ENCODE measurements around the gene CCDC112.
A peak's percentile ranks its signal among the peaks of the same experiment; 100 is the strongest.
"Not testable (repeated sequence)": the region's sequence is repeated elsewhere in the genome, so short reads cannot be mapped to it uniquely, and the experiment has no call there.

The CCDC112 gene, protein sequence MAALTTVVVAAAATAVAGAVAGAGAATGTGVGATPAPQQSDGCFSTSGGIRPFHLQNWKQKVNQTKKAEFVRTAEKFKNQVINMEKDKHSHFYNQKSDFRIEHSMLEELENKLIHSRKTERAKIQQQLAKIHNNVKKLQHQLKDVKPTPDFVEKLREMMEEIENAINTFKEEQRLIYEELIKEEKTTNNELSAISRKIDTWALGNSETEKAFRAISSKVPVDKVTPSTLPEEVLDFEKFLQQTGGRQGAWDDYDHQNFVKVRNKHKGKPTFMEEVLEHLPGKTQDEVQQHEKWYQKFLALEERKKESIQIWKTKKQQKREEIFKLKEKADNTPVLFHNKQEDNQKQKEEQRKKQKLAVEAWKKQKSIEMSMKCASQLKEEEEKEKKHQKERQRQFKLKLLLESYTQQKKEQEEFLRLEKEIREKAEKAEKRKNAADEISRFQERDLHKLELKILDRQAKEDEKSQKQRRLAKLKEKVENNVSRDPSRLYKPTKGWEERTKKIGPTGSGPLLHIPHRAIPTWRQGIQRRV

DNA sequence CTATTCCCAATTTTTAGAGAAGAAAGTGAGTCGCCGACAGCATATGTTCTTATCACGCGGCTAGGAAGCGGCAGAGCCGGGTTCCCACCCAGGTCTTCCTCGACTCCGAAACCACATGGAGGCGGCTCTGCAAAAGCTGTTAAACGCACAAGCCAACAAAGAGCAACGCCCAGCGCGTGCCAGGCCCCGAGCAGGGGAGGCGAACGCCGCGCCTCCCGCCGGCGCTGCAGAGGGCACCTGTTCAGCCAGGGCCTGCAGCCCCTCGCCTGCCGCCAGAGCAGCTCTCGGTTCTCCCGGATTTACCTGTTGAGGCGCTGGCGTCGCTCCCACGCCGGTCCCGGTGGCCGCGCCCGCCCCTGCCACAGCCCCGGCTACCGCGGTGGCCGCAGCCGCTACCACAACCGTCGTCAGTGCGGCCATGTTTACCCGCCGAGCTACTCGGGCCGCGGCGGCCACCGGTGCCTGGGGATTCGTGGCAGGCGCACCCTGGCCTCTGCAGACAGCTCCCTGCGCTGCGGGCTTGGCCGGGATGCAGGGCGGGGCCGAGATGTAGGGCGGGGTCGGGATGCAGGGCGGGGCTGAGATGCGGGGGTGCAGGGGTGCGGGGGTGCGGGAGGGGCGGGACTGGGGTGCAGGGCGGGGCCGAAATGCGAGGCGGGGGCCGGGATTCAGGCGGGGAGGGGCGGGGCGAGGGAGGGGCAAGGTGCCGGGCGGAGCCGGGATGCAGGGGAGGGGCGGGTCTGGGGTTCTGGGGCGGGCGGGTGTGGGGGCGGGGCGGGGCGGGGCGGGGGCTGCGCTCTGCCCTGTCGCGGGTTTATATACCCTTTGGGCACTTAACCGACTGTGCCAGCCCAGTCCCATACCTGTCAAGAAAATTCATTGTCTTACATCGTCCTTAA lies at the start of gene CCDC112:
Gene CCDC112 (minus strand): TSS at position 531 of the 899 bp plus-strand sequence. CDS start 111 bp downstream, at position 420.
- peak; percentile 76 for DNase-seq (ENCODE audit: low read depth)

DNA sequence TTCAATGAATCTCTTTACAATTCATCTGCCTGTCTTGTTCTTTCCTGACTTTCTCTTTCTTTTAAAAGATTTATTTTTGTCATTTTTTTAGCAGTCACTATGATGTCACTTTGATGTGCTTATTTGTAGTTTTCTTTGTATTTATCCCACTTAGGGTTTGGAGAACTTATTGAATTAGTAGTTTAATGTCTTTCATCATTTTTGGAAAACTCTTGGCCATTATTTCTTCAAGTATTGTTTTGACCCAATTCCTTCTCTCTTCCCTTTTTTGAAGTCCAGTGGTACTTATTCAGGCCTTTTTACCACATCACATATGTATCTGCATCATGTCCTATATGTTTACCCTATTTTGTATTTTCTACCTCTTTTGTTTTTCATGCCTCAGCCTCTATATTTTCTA lies 48.9 kb upstream of the CCDC112 start:
- DNase-seq (ENCODE audit: low read depth) = no peak

DNA sequence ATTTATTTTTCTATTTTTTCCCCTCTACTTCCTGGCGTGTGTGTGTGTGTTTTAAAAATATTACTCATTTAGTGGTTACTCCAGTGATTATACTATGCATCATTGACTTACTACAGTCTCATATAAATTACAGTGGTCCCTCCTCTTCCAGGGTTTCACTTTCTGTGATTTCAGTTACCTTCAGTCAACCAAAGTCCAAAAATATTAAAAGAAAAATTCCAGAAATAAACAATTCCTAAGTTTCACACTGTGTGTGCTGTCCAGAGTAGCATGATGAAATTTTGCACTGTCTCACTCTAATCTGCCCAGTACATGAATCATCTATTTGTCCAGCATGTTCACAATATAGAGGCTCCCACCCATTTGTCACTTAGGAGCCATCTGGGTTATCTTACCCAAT lies 47.4 kb upstream of the CCDC112 start:
- no peak for DNase-seq (ENCODE audit: low read depth)

DNA sequence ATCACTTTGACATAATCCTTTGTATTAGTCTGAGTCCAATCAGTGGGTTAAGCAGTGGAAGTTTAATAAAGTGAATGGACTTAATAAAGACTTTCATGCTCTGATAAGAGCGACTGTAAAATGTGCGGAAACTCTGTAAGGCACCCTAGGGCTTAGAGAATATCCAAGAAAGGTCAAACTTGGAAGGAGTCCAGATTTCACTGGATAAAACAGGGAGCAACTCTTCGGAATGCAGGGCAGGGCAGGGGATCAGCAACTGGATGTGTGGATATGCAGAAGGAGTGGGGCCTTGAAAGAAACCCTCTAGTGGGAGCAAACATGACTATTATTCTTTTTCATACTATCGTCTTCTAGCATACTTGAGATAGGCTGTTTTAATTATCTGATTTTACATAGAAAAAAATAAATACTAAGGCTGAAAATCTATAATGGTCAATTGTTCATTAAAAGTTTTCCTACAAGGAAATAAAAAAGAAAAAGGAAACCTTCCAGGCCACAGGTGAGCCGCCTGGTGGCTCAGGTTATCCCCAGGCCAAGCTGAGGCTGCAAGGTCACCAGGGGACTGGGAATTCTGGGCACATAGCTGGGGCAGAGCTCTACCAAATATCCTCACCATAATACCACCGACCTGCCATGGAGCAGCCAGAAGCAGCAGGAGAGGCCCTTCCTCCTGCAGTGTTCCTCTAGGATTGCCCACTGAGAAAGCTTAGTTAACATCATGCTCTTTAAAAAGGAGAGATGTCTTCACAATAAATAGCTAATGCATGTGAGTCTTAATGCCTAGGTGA lies 46.3 kb upstream of the CCDC112 start:
- DNase-seq (ENCODE audit: low read depth) = no peak

DNA sequence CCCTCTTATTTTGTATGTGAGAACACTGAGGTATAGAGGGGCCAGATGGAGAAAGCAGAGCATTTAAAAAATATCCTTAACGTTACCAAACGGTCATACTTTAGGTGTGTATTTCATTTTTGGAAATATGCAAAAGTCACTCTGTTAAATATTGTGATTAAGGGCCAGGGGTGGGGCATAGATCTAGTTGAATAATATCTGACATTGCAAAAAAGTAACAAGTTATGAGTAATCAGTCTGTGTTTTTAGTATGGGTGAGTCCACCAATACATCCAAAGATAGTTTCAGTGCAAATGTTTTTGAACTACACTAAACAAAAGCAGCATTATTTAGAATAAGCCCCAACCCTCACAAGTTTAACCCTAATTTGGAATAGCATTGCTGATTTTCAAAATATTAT lies 45.3 kb upstream of the CCDC112 start:
- no peak for DNase-seq (ENCODE audit: low read depth)

DNA sequence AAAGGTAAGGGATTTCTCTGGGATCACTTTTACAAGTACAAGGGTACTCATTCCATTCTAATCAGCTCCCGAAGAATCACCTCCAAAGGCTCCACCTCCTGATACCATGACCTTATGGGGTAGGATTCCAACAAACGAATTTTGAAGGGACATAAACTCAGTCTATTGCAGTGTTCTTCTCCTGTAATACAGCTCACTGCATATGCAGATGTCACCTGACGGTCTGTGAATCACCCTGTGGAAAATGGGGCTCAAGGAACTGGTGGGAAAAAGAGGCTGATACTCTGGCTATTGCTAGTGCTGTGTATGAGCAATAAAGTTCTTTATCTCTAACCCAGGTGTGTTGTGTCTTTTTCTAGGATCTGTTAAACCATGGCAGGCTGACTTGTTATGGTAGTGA lies 42.4 kb upstream of the CCDC112 start:
- DNase-seq (ENCODE audit: low read depth) = no peak

DNA sequence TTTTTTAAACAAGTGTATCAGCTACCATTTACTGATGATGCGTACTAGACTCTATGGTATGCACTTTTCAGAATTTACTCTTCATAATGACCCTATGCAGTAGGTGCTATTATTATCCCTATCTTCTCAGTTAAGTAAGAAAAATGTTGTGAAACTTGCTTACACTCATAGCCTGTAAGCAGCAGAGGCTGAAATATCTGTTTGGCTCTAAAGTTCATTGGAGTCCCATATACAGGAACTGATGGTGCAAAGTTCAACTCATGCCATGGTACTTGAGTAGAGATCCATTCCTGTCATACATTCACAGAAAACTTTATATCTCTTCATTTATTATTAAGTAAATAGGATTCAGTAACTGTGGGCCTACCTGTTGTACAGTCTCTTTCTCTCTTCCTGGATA lies 41.4 kb upstream of the CCDC112 start:
- DNase-seq (ENCODE audit: low read depth) = no peak

DNA sequence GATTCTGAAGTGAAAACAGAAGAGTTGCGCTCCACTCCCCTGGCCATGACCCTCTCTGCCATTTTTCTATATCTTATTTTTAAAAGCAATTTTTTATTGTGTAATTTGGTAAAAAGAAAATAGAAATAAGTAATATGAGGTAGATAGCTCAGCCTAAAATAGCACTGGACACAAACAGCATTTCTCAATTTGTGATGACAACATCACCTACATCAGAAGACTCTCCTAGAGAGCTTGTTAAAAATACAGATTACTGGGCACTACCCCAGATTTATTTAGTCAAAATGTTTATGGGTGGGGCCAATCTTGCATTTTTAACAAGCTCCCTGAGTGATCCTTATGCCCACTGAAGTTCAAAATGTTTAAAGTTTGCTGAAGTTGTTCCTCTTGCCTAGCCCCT lies 40.5 kb upstream of the CCDC112 start:
- DNase-seq (ENCODE audit: low read depth) = no peak

DNA sequence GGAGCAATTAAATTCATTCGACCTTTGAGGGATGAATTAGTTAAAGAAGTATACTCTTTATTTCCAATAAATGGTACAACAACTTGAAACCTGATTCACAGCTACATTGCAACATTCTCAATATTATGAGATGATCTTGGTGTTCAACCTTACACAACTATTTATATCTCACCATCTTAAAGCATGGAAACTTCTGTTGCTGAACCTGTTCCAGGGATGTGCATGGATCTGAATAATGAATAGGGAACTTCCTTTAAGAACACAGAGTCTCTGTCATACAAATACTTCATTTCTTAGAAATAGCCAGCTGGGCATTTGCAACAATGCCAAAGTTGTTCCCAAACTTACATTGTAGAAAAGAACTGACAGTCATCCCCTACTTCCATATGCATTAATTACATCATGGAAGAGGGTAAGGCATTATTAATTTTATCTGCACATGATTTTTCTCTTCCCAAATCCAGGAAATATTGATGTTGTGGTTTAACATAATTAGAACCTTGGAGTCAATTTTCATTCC lies 39.8 kb upstream of the CCDC112 start:
- no peak for DNase-seq (ENCODE audit: low read depth)

DNA sequence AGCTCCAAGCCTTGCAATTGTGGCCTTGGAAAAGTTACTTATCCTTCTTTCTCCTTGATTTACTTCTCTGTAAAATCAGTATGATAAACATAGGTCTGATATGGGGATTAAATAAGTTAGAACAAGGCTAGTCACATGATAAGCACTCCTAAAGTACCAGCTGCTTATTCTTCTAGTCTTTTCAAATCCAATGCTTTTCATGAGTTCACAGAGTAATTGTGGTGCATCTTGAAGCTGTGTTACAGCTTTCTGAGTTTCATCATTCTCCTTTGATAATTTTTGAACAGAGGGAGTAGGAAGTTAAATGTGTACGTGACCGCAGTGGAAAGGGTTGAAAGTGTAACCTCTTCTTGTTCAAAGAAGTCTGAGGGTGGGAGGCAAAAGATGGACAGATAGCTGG lies 38.8 kb upstream of the CCDC112 start:
- DNase-seq (ENCODE audit: low read depth) = no peak

DNA sequence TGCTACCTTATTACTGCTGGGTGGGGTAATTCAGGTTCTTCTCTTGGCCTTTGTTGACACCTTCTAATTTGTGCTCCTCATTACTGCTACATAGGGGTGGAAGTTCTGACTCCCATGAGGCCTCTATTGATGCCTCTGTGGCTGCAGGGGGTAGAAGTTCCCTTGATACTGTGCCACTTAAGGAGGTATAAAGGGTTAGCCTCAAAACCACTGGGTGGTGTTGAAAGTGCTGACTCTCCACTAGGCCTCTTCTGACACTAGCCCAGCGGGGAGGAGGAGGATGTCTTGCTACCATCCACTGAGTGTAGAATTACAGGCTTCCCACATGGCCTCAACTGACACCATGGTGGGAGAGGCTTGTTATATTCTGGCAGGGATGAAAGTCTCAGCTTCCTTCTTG lies 36.7 kb upstream of the CCDC112 start:
- no peak for DNase-seq (ENCODE audit: low read depth)

DNA sequence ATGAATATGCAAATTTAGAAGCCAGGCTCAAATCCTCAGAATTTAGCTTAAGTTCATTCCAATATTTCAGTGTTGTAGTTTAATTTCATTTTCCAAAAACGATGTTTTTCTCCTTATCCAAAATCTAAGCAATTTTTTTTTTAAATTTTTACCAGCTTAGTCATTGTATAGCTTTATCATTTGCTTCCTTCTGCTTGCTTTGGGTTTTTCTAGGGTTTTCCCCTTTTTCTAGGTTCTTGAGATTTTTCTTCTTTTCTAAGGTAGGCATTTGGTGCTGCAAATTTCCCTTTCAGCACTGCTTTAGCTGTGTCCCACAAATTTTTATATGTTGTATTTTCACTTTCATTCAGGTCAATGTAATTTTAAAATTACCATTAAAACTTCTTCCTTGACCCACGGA lies 34.4 kb upstream of the CCDC112 start:
- DNase-seq (ENCODE audit: low read depth) = no peak

DNA sequence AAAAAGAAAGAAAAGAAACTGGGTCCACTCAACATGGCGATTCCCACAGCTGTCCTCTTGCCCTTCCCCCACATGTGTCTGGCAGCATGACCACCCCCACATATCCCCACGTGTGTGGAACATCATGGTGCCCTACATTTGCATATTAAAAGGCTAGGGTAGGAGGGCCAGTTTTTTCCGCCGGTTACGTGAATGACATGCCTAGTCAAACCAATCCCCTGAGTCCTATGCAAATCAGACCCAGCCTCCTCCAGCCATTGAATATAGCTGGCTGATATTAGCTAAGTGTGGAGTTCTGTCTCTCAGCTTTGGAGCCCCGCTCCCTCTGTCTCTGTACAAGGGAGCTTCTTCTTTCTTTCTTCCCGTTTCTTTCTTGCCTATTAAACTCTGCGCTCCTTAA lies 33.0 kb upstream of the CCDC112 start:
- DNase-seq (ENCODE audit: low read depth) = no peak

DNA sequence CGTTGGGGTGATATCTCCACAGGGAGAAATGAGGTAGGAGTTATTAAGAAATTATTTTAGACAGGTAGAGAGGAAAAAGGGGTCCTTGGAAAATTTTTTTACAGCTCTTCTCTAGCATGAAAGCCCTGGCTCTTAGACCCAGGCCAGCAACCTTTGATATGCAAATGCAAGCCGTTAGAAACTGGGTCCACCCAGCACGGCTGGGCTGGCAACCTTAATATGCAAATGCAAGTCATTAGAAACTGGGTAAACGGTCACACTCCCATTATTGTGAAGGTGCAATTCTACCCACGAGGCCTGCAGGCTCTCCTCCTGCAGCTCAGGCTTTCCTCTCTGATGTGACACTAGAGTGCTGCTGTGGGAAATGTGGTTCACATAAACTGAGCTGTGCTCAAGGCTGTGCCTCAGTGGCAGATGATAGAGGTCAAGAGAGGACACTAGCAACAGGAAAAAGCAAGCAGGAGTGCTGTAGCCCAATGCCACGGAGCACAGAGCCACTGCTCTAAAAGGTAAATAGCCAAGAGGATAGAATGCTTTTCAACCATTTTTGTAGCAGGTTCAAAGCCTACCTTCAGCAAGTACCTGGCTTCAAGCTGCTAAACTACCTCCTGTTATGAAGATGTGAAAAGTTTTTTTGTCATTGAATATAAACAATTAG lies 32.3 kb upstream of the CCDC112 start:
- not testable (repeated sequence) for DNase-seq (ENCODE audit: low read depth)

DNA sequence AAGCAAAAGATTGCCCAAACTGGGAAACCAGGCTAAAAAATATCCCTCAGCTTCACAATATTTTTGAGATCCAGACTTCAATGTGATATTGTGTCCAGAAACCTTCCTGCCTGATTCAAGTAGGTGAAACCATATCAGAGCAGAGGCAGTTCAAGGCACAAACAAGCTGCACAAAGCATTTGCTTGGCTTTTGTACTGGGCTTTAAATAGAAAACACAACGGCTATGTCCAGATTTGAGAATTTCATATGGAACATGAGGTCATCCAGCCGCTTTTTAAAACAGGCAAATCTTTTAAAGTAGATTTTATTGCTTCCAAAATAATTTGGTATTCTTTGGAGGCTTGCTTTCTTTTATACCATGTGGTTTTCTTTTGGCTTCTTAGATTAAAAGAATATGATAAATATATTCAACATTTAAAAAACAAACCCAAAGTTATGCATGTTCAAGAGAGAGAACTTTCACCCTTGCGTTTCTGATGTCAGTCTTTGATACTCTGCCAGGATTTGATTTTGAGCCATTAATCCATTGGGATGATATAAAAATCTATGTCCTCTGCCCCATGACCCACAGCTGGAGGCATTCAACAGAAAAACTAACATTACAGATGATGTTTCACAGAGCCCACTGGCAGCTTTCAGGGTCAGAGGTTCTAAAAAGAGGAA lies 29.0 kb upstream of the CCDC112 start:
- no peak for DNase-seq (ENCODE audit: low read depth)

DNA sequence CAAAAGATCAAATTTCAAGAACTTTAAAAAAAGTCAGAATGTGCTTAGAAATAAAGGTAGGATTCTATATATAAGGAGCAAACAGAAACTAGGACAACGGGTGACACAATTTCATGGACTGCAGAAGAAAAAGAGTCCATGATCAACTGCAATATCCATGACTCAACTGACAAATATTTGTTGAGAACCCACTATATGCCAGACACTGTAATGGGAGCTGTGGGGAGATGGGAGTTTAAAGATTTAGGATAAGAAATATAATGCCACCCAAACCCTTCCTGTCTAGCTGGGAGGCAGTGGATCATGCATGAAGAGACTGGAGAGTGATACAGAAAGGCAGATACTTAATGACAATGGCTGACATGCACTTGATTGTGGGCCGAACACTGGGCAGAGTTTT lies 27.6 kb upstream of the CCDC112 start:
- no peak for DNase-seq (ENCODE audit: low read depth)

DNA sequence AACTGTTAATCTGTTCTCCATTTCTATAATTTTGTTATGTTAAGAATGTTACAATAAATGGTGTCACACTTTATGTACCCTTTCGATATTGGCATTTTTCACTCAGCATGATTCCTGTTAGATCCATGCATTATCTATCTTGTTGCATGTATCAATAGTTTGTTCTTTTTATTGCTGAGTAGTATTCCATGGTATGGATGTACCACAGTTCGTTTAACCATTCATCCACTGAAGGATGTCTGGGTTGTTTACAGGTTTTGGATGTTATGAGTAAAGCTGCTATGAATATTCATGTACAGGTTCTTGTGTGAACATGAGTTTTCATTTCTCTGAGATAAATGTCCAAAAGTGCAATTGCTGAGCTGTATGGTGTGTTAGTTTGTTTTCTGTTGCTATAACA lies 26.3 kb upstream of the CCDC112 start:
- DNase-seq (ENCODE audit: low read depth) = no peak

DNA sequence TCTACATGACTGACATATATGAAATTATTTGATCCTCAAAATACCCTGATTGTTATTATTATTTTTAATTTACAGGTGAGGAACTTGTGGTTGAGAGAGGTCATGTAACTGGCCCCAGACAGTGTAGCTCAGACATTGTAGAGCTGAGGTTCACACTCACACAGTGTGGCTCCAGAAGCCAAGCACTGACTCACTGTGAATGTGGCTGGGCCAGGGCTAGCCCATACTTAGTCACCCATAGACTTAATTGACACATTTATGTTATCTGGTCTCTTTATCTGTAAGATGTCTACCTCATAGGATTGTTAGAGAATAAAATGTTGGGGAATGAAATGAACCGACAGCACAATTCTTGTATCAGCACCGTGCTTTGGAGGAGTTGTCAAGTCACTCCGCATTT lies 24.9 kb upstream of the CCDC112 start:
- DNase-seq (ENCODE audit: low read depth) = no peak

DNA sequence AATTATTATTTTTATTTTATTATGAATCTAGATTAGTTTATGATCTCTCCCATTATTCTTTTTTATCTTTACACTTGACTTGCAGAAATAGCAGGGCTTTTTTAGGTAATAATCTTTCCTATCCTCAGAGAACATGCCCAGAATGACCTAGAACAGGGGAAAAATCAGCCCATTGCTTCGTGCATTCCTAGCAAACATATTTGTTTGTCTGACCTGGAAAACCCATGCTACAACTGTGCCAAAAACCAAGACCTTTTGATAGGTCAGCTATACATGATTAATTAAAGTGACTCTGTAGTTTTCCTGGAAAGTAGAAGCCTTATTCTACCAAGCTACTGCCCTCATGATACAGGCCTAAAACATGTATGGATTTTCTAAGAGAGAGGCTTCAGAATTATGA lies 24.1 kb upstream of the CCDC112 start:
- DNase-seq (ENCODE audit: low read depth) = no peak

DNA sequence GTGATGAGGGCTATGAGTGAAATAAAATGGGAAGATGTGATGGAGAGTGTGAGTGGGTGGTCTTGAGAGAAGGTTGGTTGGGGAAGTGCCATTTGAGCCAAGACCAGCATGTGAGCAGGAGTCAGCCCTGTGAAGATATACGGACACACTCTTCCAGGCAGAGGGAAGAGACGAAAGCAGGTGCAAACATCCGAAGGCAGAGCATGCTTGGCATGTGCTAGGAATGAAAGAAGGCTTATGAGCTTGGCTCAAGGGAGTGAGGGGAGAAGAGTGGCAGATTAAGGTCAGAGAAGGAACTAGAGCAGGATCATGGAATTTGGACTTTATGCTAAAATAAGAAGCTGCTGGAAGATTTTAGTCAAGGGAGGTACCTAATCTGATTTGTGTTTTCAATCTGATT lies 23.6 kb upstream of the CCDC112 start:
- no peak for DNase-seq (ENCODE audit: low read depth)

DNA sequence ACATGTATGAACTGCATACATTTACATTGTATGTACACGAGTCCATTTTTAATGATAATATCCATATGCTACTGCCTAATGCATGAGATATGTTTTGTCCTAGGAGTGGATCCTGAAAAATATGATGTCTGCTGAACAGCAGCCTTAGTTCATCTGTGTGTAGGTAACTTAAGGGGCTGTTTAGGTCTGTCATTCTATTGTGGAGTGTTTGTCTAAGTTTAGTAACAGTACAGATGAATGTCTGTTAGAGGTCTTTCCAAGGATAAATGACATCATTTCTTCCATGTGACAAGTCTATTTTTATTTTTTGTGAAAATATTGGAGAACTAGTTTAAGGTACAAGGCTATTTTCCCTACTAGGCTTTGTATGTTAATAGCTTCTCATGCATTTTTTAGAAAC lies 22.6 kb upstream of the CCDC112 start:
- no peak for DNase-seq (ENCODE audit: low read depth)
